Neural crest cell (in vitro differentiated cells): ENCODE measurements around the gene OASL. TPM values are rescaled to one million over a fixed set of nuclear protein-coding genes. Genes with fewer than 3 reads are reported as not detected.
A peak's percentile ranks its signal among the peaks of the same experiment; 100 is the strongest.

Source experiments
- DNase-seq: peaks from one replicate; pipeline ENCODE4 v3.0.0; 2021; ENCODE audit warnings: low read depth, mixed read lengths, low spot score
- H3K27ac Mint-ChIP-seq: one replicate; pipeline ENCODE4 v1.8.0; 2021; ENCODE audit warnings: mild to moderate bottlenecking, mixed read lengths; ENCODE audit not compliant: unreplicated experiment
- H3K27me3 Mint-ChIP-seq: 2 replicates; pipeline ENCODE4 v1.8.0; 2021; ENCODE audit warnings: low read depth, mild to moderate bottlenecking, mixed read lengths
- H3K36me3 Mint-ChIP-seq: 2 replicates; pipeline ENCODE4 v1.8.0; 2021; ENCODE audit warnings: low read depth, mild to moderate bottlenecking, mixed read lengths
- H3K4me1 Mint-ChIP-seq: 2 replicates; pipeline ENCODE4 v1.8.0; 2021; ENCODE audit warnings: mixed read lengths
- H3K4me3 Mint-ChIP-seq: one replicate; pipeline ENCODE4 v1.8.0; 2021; ENCODE audit warnings: mild to moderate bottlenecking, mixed read lengths
- H3K9me3 Mint-ChIP-seq: 2 replicates; pipeline ENCODE4 v1.8.0; 2021; ENCODE audit warnings: mixed read lengths
- CTCF ChIP-seq: fragments of 200-600 bp; sonication (generic); conservative IDR thresholded peaks from 2 replicates; pipeline ENCODE4 v1.5.0; 2021; ENCODE audit warnings: antibody characterized with exemption, mild to moderate bottlenecking
- total RNA-seq: library from RNA; stranded (reverse); gene quantifications from 2 replicates; pipeline ENCODE4 v1.2.1, GENCODE V29; 2021

Gene OASL
- total RNA-seq, 1 donor from 2014 or later = not detected

- no peaks in the 10 kb centered on the region for H3K4me1 Mint-ChIP-seq
- no peak overlapping the region for H3K4me3 Mint-ChIP-seq
- H3K27me3 Mint-ChIP-seq = peaks cover 9% of the 10 kb centered on the region
- no peaks in the 10 kb centered on the region for H3K9me3 Mint-ChIP-seq
- H3K36me3 Mint-ChIP-seq = no peaks in the 10 kb centered on the region
- TF ChIP-seq CTCF = no peak
- H3K27ac Mint-ChIP-seq = no peak overlapping the region
- DNase-seq = no peak
These were observed 16.3 kb downstream of the OASL start for GRCh38 chr12:121022713-121023112.

GRCh38 chr12:121021754-121022153, 17.3 kb downstream of the OASL start:
- Mint-ChIP-seq H3K27me3 (peaks cover 9% of the 10 kb centered on the region), H3K4me1 (no peaks in the 10 kb centered on the region), H3K36me3 (no peaks in the 10 kb centered on the region), H3K9me3 (no peaks in the 10 kb centered on the region), H3K4me3 (no peak overlapping the region), H3K27ac (no peak overlapping the region)
- no peak for DNase-seq
- no peak for TF ChIP-seq CTCF

GRCh38 chr12:121018860-121019617, 20.0 kb downstream of the OASL start:
- peaks cover 15% of the 10 kb centered on the region for H3K4me1 Mint-ChIP-seq
- H3K9me3 Mint-ChIP-seq = no peaks in the 10 kb centered on the region
- no peak overlapping the region for H3K27ac Mint-ChIP-seq
- H3K27me3 Mint-ChIP-seq = peaks cover 5% of the 10 kb centered on the region
- no peak for TF ChIP-seq CTCF
- no peaks in the 10 kb centered on the region for H3K36me3 Mint-ChIP-seq
- no peak for DNase-seq
- H3K4me3 Mint-ChIP-seq = no peak overlapping the region

GRCh38 chr12:121017966-121018491, 21.0 kb downstream of the OASL start:
- no peak for DNase-seq
- Mint-ChIP-seq H3K4me3 (no peak overlapping the region), H3K4me1 (peaks cover 15% of the 10 kb centered on the region), H3K27ac (no peak overlapping the region), H3K27me3 (peaks cover 5% of the 10 kb centered on the region), H3K36me3 (no peaks in the 10 kb centered on the region), H3K9me3 (no peaks in the 10 kb centered on the region)
- TF ChIP-seq CTCF = no peak

- Mint-ChIP-seq H3K4me1 (peaks cover 15% of the 10 kb centered on the region), H3K36me3 (no peaks in the 10 kb centered on the region), H3K27ac (peak within 1 kb of the TSS; percentile 98), H3K9me3 (no peaks in the 10 kb centered on the region), H3K27me3 (peaks cover 5% of the 10 kb centered on the region), H3K4me3 (peak within 1 kb of the TSS; percentile 97)
- peak; percentile 87 for DNase-seq
- no peak for TF ChIP-seq CTCF
These were observed 22.9 kb downstream of the OASL start, which contains the start of gene C12orf43 for GRCh38 chr12:121015825-121016766. TSS of gene C12orf43 (minus strand) at chr12:121016487. CDS start at chr12:121016474, 13 bp downstream.
